Osteoblast (primary cell): ENCODE data around the gene DBR1. TPM values are rescaled to one million over a fixed set of nuclear protein-coding genes. Genes with fewer than 3 reads are reported as not detected.

Source experiments
- DNase-seq: peaks from one replicate; pipeline ENCODE4 v3.0.0; 2011; ENCODE audit warnings: low spot score, mixed read lengths; ENCODE audit not compliant: insufficient read length; ENCODE audit errors: missing footprints
- H2AFZ ChIP-seq: 2 replicates; pipeline ENCODE4 v1.6.0; 2011; ENCODE audit warnings: mild to moderate bottlenecking, low read length
- H3K27ac ChIP-seq: 2 replicates; pipeline ENCODE4 v1.5.1; 2011; ENCODE audit warnings: mild to moderate bottlenecking, low read depth, low read length, moderate library complexity
- H3K27me3 ChIP-seq: 2 replicates; pipeline ENCODE4 v1.6.0; 2012; ENCODE audit warnings: mild to moderate bottlenecking, control low read depth, inconsistent platforms, low read length, moderate library complexity; ENCODE audit not compliant: insufficient read depth
- H3K36me3 ChIP-seq: 2 replicates; pipeline ENCODE4 v1.5.1; 2011; ENCODE audit warnings: mild to moderate bottlenecking, low read length, control low read depth, moderate library complexity; ENCODE audit not compliant: insufficient read depth
- H3K4me1 ChIP-seq: 2 replicates; pipeline ENCODE4 v1.5.1; 2011; ENCODE audit warnings: mild to moderate bottlenecking, low read length, control low read depth, moderate library complexity; ENCODE audit not compliant: insufficient read depth
- H3K4me2 ChIP-seq: 2 replicates; pipeline ENCODE4 v1.6.0; 2011; ENCODE audit warnings: mild to moderate bottlenecking, low read length; ENCODE audit not compliant: insufficient read depth
- H3K4me3 ChIP-seq: fragments of 200-600 bp; sonication (generic); 3 replicates; pipeline ENCODE4 v1.5.1; 2012; ENCODE audit warnings: mild to moderate bottlenecking, low read length, inconsistent platforms; ENCODE audit not compliant: insufficient read depth
- H3K79me2 ChIP-seq: 2 replicates; pipeline ENCODE4 v1.6.0; 2012; ENCODE audit warnings: mild to moderate bottlenecking, low read length, control low read depth, inconsistent platforms; ENCODE audit not compliant: insufficient read depth
- H3K9me3 ChIP-seq: 2 replicates; pipeline ENCODE4 v1.5.1; 2011; ENCODE audit warnings: low read depth, low read length, control low read depth
- H4K20me1 ChIP-seq: 2 replicates; pipeline ENCODE4 v1.6.0; 2012; ENCODE audit warnings: mild to moderate bottlenecking, low read length, control low read depth; ENCODE audit not compliant: insufficient read depth
- CTCF ChIP-seq: IDR thresholded peaks from 2 replicates; pipeline ENCODE4 v1.5.1; 2011; ENCODE audit warnings: mild to moderate bottlenecking, low read depth, low read length, moderate library complexity; ENCODE audit errors: extremely low read depth
- total RNA-seq: library from RNA; depleted of rRNA; stranded (reverse); fragments of >200 nt; gene quantifications from 2 replicates; pipeline ENCODE4 v1.2.3, GENCODE V29; 2012

DBR1 gene
- total RNA-seq, 1 donor: 16.3 TPM

- Histone ChIP-seq H3K27me3 (no peaks in the 10 kb centered on the region), H3K4me3 (no peak overlapping the region), H3K4me1 (peaks cover 13% of the 10 kb centered on the region), H3K4me2 (no peak overlapping the region), H3K79me2 (peaks cover 10% of the 10 kb centered on the region), H4K20me1 (no peaks in the 10 kb centered on the region), H3K36me3 (no peaks in the 10 kb centered on the region), H3K9me3 (no peaks in the 10 kb centered on the region), H3K27ac (no peak overlapping the region), H2AFZ (peak overlapping the region; percentile 7)
- TF ChIP-seq CTCF: peak; percentile 96
- DNase-seq: peak; percentile 88
Measured at GRCh38 chr3:138118612-138119422, 55.9 kb downstream of the DBR1 start.

- TF ChIP-seq CTCF: peak; percentile 18
- H3K27me3 ChIP-seq: no peaks in the 10 kb centered on the region
- peak within 1 kb of the TSS; percentile 88 for H3K4me3 ChIP-seq
- H3K4me1 ChIP-seq: peaks cover 23% of the 10 kb centered on the region
- H4K20me1 ChIP-seq: peaks cover 11% of the 10 kb centered on the region
- no peaks in the 10 kb centered on the region for H3K9me3 ChIP-seq
- H3K27ac ChIP-seq: peak within 1 kb of the TSS; percentile 89
- peaks cover 44% of the 10 kb centered on the region for H3K79me2 ChIP-seq
- H3K4me2 ChIP-seq: peak within 1 kb of the TSS; percentile 86
- peak within 1 kb of the TSS; percentile 86 for H2AFZ ChIP-seq
- peak; percentile 92 for DNase-seq
- peaks cover 10% of the 10 kb centered on the region for H3K36me3 ChIP-seq
Measured at GRCh38 chr3:138114988-138115971, 59.4 kb downstream of the DBR1 start, which contains the start of gene DZIP1L. DZIP1L (minus strand) TSS chr3:138115608; CDS start chr3:138103971, 11,637 bp downstream.

- Histone ChIP-seq H3K79me2 (peaks cover 50% of the 10 kb centered on the region), H4K20me1 (peaks cover 11% of the 10 kb centered on the region), H3K27ac (peak overlapping the region; percentile 89), H2AFZ (peak overlapping the region; percentile 86), H3K4me3 (peak overlapping the region; percentile 88), H3K27me3 (no peaks in the 10 kb centered on the region), H3K4me1 (peaks cover 23% of the 10 kb centered on the region), H3K36me3 (peaks cover 10% of the 10 kb centered on the region), H3K9me3 (no peaks in the 10 kb centered on the region), H3K4me2 (peak overlapping the region; percentile 86)
- TF ChIP-seq CTCF: no peak
- DNase-seq: no peak
Measured at GRCh38 chr3:138114431-138114918, 60.2 kb downstream of the DBR1 start.
